ENCODE results near the gene BAZ2A.

GRCh38 chr12:56578983-56579546, 51.1 kb downstream of the BAZ2A start:
- TF ChIP-seq SIN3A (IDR thresholded peaks at IDR 0.05; ENCODE audit: low read depth) (no peak), CTCF (IDR thresholded peaks at IDR 0.05 in 2 of 3, conservative IDR thresholded peaks at IDR 0.05 in 1 of 3; ENCODE audit: borderline replicate concordance in 1 of 3, insufficient read depth in 1 of 3, low read depth in 2 of 3, low read length in 2 of 3) (no peak), POLR2A (IDR thresholded peaks at IDR 0.05; ENCODE audit: borderline replicate concordance, extremely low read depth, insufficient read depth, insufficient read length) (no peak), CBX3 (IDR thresholded peaks at IDR 0.05; ENCODE audit: low read depth) (no peak), RAD21 (IDR thresholded peaks at IDR 0.05; ENCODE audit: low read depth) (no peak), MAX (IDR thresholded peaks at IDR 0.05) (no peak), POLR2AphosphoS5 (IDR thresholded peaks at IDR 0.05; ENCODE audit: low read depth, low read length) (no peak), REST (IDR thresholded peaks at IDR 0.05; ENCODE audit: low read depth) (no peak)
